Effector memory CD4-positive, alpha-beta T cell (primary cell): Measurements from ENCODE around the gene NAALADL2.
"Not testable (repeated sequence)": the region's sequence is repeated elsewhere in the genome, so short reads cannot be mapped to it uniquely, and the experiment has no call there.

Experiments
- DNase-seq, 3 donors: peaks; one replicate each; pipeline ENCODE4 v3.0.0-alpha.2; 2020
- H3K27ac ChIP-seq: 2 replicates; pipeline ENCODE4 v1.7.0; 2013; ENCODE audit warnings: mild to moderate bottlenecking, low read length, moderate library complexity; ENCODE audit not compliant: insufficient read depth, poor library complexity, severe bottlenecking
- H3K27me3 ChIP-seq: replicated peaks from 2 replicates; pipeline ENCODE4 v1.7.0; 2013; ENCODE audit warnings: mild to moderate bottlenecking, low read length; ENCODE audit not compliant: insufficient read depth, control insufficient read depth, poor library complexity, severe bottlenecking
- H3K36me3 ChIP-seq: 2 replicates; pipeline ENCODE4 v1.7.0; 2013; ENCODE audit warnings: mild to moderate bottlenecking, low read length, moderate library complexity; ENCODE audit not compliant: control insufficient read depth, insufficient read depth
- H3K4me1 ChIP-seq: 2 replicates; pipeline ENCODE4 v1.7.0; 2013; ENCODE audit warnings: low read length, mild to moderate bottlenecking; ENCODE audit not compliant: control insufficient read depth, insufficient read depth, poor library complexity, severe bottlenecking
- H3K4me3 ChIP-seq: 2 replicates; pipeline ENCODE4 v1.7.0; 2013; ENCODE audit warnings: low read length, low read depth, mild to moderate bottlenecking; ENCODE audit not compliant: insufficient read depth, poor library complexity, severe bottlenecking
- H3K9me3 ChIP-seq: 2 replicates; pipeline ENCODE4 v1.7.0; 2013; ENCODE audit warnings: mild to moderate bottlenecking, low read length, moderate library complexity; ENCODE audit not compliant: control insufficient read depth

NAALADL2 gene

GRCh38 chr3:175144368-175144767 lies 285.2 kb downstream of the NAALADL2 start:
- H3K4me1 ChIP-seq, result no peaks in the 10 kb centered on the region
- H3K4me3 ChIP-seq, result no peak overlapping the region
- H3K27ac ChIP-seq, result no peak overlapping the region
- no peak for DNase-seq
- no peaks in the 10 kb centered on the region for H3K9me3 ChIP-seq
- H3K36me3 ChIP-seq, result no peaks in the 10 kb centered on the region
- H3K27me3 ChIP-seq, result no peaks in the 10 kb centered on the region

- Histone ChIP-seq H3K36me3 (no peaks in the 10 kb centered on the region), H3K4me1 (no peaks in the 10 kb centered on the region), H3K9me3 (no peaks in the 10 kb centered on the region), H3K27me3 (no peaks in the 10 kb centered on the region), H3K4me3 (no peak overlapping the region), H3K27ac (no peak overlapping the region)
- DNase-seq, result no peak
These were observed 287.1 kb downstream of the NAALADL2 start for GRCh38 chr3:175146258-175146657.

- Histone ChIP-seq H3K4me1 (no peaks in the 10 kb centered on the region), H3K36me3 (no peaks in the 10 kb centered on the region), H3K27me3 (no peaks in the 10 kb centered on the region), H3K27ac (no peak overlapping the region), H3K4me3 (no peak overlapping the region), H3K9me3 (no peaks in the 10 kb centered on the region)
- no peak for DNase-seq
These were observed 290.5 kb downstream of the NAALADL2 start for GRCh38 chr3:175149675-175150074.

GRCh38 chr3:175150812-175151401 lies 291.8 kb downstream of the NAALADL2 start:
- H3K36me3 ChIP-seq, result no peaks in the 10 kb centered on the region
- no peaks in the 10 kb centered on the region for H3K9me3 ChIP-seq
- H3K4me3 ChIP-seq, result no peak overlapping the region
- H3K4me1 ChIP-seq, result no peaks in the 10 kb centered on the region
- no peak for DNase-seq
- no peaks in the 10 kb centered on the region for H3K27me3 ChIP-seq
- H3K27ac ChIP-seq, result no peak overlapping the region

- Histone ChIP-seq H3K9me3 (no peaks in the 10 kb centered on the region), H3K4me1 (no peaks in the 10 kb centered on the region), H3K27ac (no peak overlapping the region), H3K27me3 (no peaks in the 10 kb centered on the region), H3K4me3 (no peak overlapping the region), H3K36me3 (no peaks in the 10 kb centered on the region)
- DNase-seq, result no peak
These were observed 294.5 kb downstream of the NAALADL2 start for GRCh38 chr3:175153595-175153994.

- no peak for DNase-seq
- no peaks in the 10 kb centered on the region for H3K27me3 ChIP-seq
- no peaks in the 10 kb centered on the region for H3K9me3 ChIP-seq
- no peaks in the 10 kb centered on the region for H3K36me3 ChIP-seq
- no peak overlapping the region for H3K4me3 ChIP-seq
- no peak overlapping the region for H3K27ac ChIP-seq
- H3K4me1 ChIP-seq, result no peaks in the 10 kb centered on the region
These were observed 296.0 kb downstream of the NAALADL2 start for GRCh38 chr3:175155172-175155571.

- no peak overlapping the region for H3K27ac ChIP-seq
- H3K27me3 ChIP-seq, result no peaks in the 10 kb centered on the region
- no peak overlapping the region for H3K4me3 ChIP-seq
- no peaks in the 10 kb centered on the region for H3K4me1 ChIP-seq
- no peaks in the 10 kb centered on the region for H3K36me3 ChIP-seq
- no peaks in the 10 kb centered on the region for H3K9me3 ChIP-seq
- DNase-seq, result no peak
These were observed 300.1 kb downstream of the NAALADL2 start for GRCh38 chr3:175159202-175159601.

- H3K27ac ChIP-seq, result no peak overlapping the region
- no peaks in the 10 kb centered on the region for H3K4me1 ChIP-seq
These were observed 302.2 kb downstream of the NAALADL2 start for GRCh38 chr3:175161291-175161690.

GRCh38 chr3:175163686-175164085 lies 304.6 kb downstream of the NAALADL2 start:
- H3K9me3 ChIP-seq, result no peaks in the 10 kb centered on the region
- no peak overlapping the region for H3K27ac ChIP-seq
- H3K36me3 ChIP-seq, result no peaks in the 10 kb centered on the region
- no peak overlapping the region for H3K4me3 ChIP-seq
- H3K27me3 ChIP-seq, result no peaks in the 10 kb centered on the region
- no peak for DNase-seq
- no peaks in the 10 kb centered on the region for H3K4me1 ChIP-seq

More at GRCh38 chr3:175161291-175161690, 302.2 kb downstream of the NAALADL2 start:
- Histone ChIP-seq H3K9me3 (no peaks in the 10 kb centered on the region), H3K27me3 (no peaks in the 10 kb centered on the region), H3K4me3 (no peak overlapping the region), H3K36me3 (no peaks in the 10 kb centered on the region)
- DNase-seq, result no peak

- not testable (repeated sequence) for H3K4me3 ChIP-seq, H3K36me3 ChIP-seq, H3K27ac ChIP-seq, DNase-seq, H3K9me3 ChIP-seq, H3K4me1 ChIP-seq, H3K27me3 ChIP-seq
These were observed 314.0 kb downstream of the NAALADL2 start for GRCh38 chr3:175173117-175173516.
